HCT116 (cell line): ENCODE measurements around the gene PBX1.

Experiments
- CEBPB ChIP-seq: IDR thresholded peaks from 2 replicates; pipeline ENCODE4 v1.6.1; 2012; ENCODE audit warnings: low read depth
- CTCF ChIP-seq, 3 experiments: fragments of 200-600 bp in 1 of 3; sonication (generic) in 1 of 3; IDR thresholded peaks in 2 of 3; conservative IDR thresholded peaks in 1 of 3; 2 replicates each; pipeline ENCODE4 v1.5.1; 2012 to 2017; ENCODE audit warnings: low read depth in 2 of 3, low read length in 2 of 3, antibody characterized with exemption in 1 of 3, borderline replicate concordance in 1 of 3, control low read depth in 1 of 3, mild to moderate bottlenecking in 1 of 3, mixed read lengths in 1 of 3, mixed run types in 1 of 3, moderate library complexity in 1 of 3; ENCODE audit not compliant: insufficient read depth in 1 of 3
- EZH2 ChIP-seq: fragments of 200-600 bp; sonication (generic); IDR thresholded peaks from 2 replicates; pipeline ENCODE4 v1.6.1; 2017; ENCODE audit warnings: antibody characterized with exemption, mixed run types
- EZH2phosphoT487 ChIP-seq: fragments of 200-600 bp; IDR thresholded peaks from 2 replicates; pipeline ENCODE4 v1.6.1; 2018; ENCODE audit warnings: antibody characterized with exemption, borderline replicate concordance
- POLR2AphosphoS5 ChIP-seq: IDR thresholded peaks from 2 replicates; pipeline ENCODE4 v1.6.1; 2011; ENCODE audit warnings: mild to moderate bottlenecking, low read depth, low read length, moderate library complexity
- SP1 ChIP-seq: IDR thresholded peaks from 2 replicates; pipeline ENCODE4 v1.6.1; 2012; ENCODE audit warnings: low read depth
- SRF ChIP-seq: IDR thresholded peaks from 2 replicates; pipeline ENCODE4 v1.6.1; 2012; ENCODE audit warnings: low read depth

- no peak for TF ChIP-seq CTCF (IDR thresholded peaks at IDR 0.05 in 2 of 3, conservative IDR thresholded peaks at IDR 0.05 in 1 of 3; ENCODE audit: borderline replicate concordance in 1 of 3, insufficient read depth in 1 of 3, low read depth in 2 of 3, low read length in 2 of 3)
- TF ChIP-seq SRF, result no peak
- no peak for TF ChIP-seq EZH2
- TF ChIP-seq EZH2phosphoT487, result no peak
- TF ChIP-seq POLR2AphosphoS5, result no peak
- TF ChIP-seq SP1, result no peak
- no peak for TF ChIP-seq CEBPB
Observed at GRCh38 chr1:164564378-164564777, 5.4 kb downstream of the PBX1 start.
